ENCODE data around the gene FOXE3. TPM values are rescaled to one million over a fixed set of nuclear protein-coding genes. Genes with fewer than 3 reads are reported as not detected.

FOXE3 gene
- total RNA-seq, 1 experiment from 2014 or later = 0.20 TPM

- POLR2A ChIA-PET = interaction anchor here (0.9 kb wide), 1 partner anchor 11 kb away, joined by 4 read pairs; the partner anchor contains the start of gene FOXD2
- Histone ChIP-seq H3K27ac (ENCODE audit: low read depth, low read length) (no peak overlapping the region), H3K27me3 (ENCODE audit: insufficient read depth, low read length) (peaks cover 14% of the 10 kb centered on the region; the same call in 1 of the 2 replicates)
Observed at GRCh38 chr1:47448462-47449222, 32.6 kb downstream of the FOXE3 start.

DNA sequence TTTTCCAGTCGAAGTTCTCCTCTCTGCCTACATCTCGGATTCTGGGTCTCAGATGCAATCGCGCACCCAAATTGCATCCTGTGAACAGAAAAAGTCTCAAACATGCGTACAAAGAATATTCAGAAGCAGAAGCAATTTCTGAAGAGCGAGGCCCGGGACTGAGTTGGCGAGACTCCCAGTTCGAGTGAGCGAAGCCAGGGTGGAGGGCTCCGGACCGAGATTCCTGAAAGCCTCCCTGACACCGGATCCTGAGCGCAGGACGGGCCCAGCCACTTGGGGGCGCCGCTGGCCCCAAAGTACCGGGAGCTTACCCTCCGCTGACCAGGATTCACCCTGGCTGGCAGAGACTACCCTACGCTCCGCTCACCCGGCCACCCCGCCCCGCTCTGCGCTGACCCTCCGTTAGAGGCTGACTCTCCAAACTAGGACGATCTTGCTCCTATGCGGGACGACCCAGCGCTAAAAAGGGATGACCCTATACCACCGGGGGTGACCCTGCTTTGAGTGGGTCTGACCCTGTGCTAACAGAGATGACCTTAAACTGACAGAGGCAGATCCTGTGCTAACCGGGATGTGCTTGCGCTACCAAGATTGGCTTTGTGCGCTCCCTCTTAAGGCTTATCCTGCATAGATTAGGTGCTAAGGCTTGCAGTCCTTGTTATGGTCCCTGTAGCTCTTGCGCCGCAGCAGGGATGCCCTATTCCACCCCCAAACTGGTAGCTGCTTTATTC, 33.9 kb downstream of the FOXE3 start:
- peaks cover 14% of the 10 kb centered on the region; the same call in 1 of the 2 replicates for H3K27me3 ChIP-seq (ENCODE audit: insufficient read depth, low read length)
- H3K9ac ChIP-seq (ENCODE audit: low read length) = no peak overlapping the region
- H3K36me3 ChIP-seq (ENCODE audit: control insufficient read depth in 1 of 2, insufficient read depth in 2 of 2, low read length in 2 of 2) = no peaks in the 10 kb centered on the region
- no peaks in the 10 kb centered on the region for H3K4me1 ChIP-seq (ENCODE audit: control insufficient read depth in 1 of 2, insufficient read depth in 2 of 2, low read length in 2 of 2)
- H3K4me2 ChIP-seq (ENCODE audit: low read length) = no peak overlapping the region
- no peaks in the 10 kb centered on the region for H3K9me3 ChIP-seq (ENCODE audit: control insufficient read depth in 1 of 2, insufficient read depth in 1 of 2, low read depth in 1 of 2, low read length in 2 of 2)
- no peak overlapping the region for H3K4me3 ChIP-seq (replicated peaks in 1 of 2; ENCODE audit: low read depth in 1 of 2, low read length in 2 of 2)
- H2AFZ ChIP-seq (ENCODE audit: low read depth, low read length, poor library complexity, severe bottlenecking) = no peak overlapping the region
- no peaks in the 10 kb centered on the region for H4K20me1 ChIP-seq (ENCODE audit: insufficient read depth)
- no peaks in the 10 kb centered on the region for H3K79me2 ChIP-seq (ENCODE audit: insufficient read depth, low read length)
- ATAC-seq = peak; percentile 93
- TF ChIP-seq REST (IDR thresholded peaks at IDR 0.05; ENCODE audit: low read depth) (no peak), TCF7L2 (IDR thresholded peaks at IDR 0.05; ENCODE audit: borderline replicate concordance, extremely low read depth, insufficient read depth, insufficient read length) (no peak), EZH2 (IDR thresholded peaks at IDR 0.05) (no peak), RAD21 (IDR thresholded peaks at IDR 0.05; ENCODE audit: low read depth) (peak; percentile 68)
- TF ChIP-seq, protein P1, sequence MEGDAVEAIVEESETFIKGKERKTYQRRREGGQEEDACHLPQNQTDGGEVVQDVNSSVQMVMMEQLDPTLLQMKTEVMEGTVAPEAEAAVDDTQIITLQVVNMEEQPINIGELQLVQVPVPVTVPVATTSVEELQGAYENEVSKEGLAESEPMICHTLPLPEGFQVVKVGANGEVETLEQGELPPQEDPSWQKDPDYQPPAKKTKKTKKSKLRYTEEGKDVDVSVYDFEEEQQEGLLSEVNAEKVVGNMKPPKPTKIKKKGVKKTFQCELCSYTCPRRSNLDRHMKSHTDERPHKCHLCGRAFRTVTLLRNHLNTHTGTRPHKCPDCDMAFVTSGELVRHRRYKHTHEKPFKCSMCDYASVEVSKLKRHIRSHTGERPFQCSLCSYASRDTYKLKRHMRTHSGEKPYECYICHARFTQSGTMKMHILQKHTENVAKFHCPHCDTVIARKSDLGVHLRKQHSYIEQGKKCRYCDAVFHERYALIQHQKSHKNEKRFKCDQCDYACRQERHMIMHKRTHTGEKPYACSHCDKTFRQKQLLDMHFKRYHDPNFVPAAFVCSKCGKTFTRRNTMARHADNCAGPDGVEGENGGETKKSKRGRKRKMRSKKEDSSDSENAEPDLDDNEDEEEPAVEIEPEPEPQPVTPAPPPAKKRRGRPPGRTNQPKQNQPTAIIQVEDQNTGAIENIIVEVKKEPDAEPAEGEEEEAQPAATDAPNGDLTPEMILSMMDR (IDR thresholded peaks at IDR 0.05 in 2 of 3, conservative IDR thresholded peaks at IDR 0.05 in 1 of 3; ENCODE audit: borderline replicate concordance in 1 of 3, insufficient read depth in 1 of 3, low read depth in 2 of 3, low read length in 2 of 3) = peak; percentile 62 to 86 (median 63)
- TF ChIP-seq, protein P2, sequence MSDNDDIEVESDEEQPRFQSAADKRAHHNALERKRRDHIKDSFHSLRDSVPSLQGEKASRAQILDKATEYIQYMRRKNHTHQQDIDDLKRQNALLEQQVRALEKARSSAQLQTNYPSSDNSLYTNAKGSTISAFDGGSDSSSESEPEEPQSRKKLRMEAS (IDR thresholded peaks at IDR 0.05) = no peak
- no peak for DNase-seq (ENCODE audit: low read depth, low spot score)
- intact Hi-C loops (cut with micrococcal nuclease) = loop anchor here (1.0 kb wide), 1 partner anchor 174 kb away; no protein-coding TSS in a partner anchor
- ChIA-PET CTCF (interaction anchor here (0.7 to 4.6 kb wide), 11 partner anchors 9 to 276 kb away, joined by 3 to 43 read pairs (median 4); partner anchors contain the start of gene FOXD2), RAD21 (ENCODE audit: low non-redundant PET in 1 of 2, low total read pairs in 2 of 2, uncharacterized antibody in 2 of 2, unreplicated experiment in 2 of 2) (interaction anchor here (0.7 to 1.5 kb wide), 2 partner anchors 276 kb away, joined by 4 read pairs; no protein-coding TSS in a partner anchor), POLR2A (no interaction called here)
- no peaks in the 10 kb centered on the region for H3K9me2 ChIP-seq (ENCODE audit: insufficient read depth)
- no peak overlapping the region for H3K27ac ChIP-seq (ENCODE audit: low read depth, low read length)
- no TSS peak for BruUV-seq (replicated peaks)

More at GRCh38 chr1:47448462-47449222, 32.6 kb downstream of the FOXE3 start:
- Histone ChIP-seq H3K4me3 (replicated peaks in 1 of 2; ENCODE audit: low read depth in 1 of 2, low read length in 2 of 2) (no peak overlapping the region), H4K20me1 (ENCODE audit: insufficient read depth) (no peaks in the 10 kb centered on the region), H3K4me1 (ENCODE audit: control insufficient read depth in 1 of 2, insufficient read depth in 2 of 2, low read length in 2 of 2) (no peaks in the 10 kb centered on the region), H3K9me3 (ENCODE audit: control insufficient read depth in 1 of 2, insufficient read depth in 1 of 2, low read depth in 1 of 2, low read length in 2 of 2) (no peaks in the 10 kb centered on the region), H3K36me3 (ENCODE audit: control insufficient read depth in 1 of 2, insufficient read depth in 2 of 2, low read length in 2 of 2) (no peaks in the 10 kb centered on the region), H3K4me2 (ENCODE audit: low read length) (no peak overlapping the region), H3K9ac (ENCODE audit: low read length) (no peak overlapping the region), H3K9me2 (ENCODE audit: insufficient read depth) (no peaks in the 10 kb centered on the region), H3K79me2 (ENCODE audit: insufficient read depth, low read length) (no peaks in the 10 kb centered on the region), H2AFZ (ENCODE audit: low read depth, low read length, poor library complexity, severe bottlenecking) (no peak overlapping the region)
- CTCF ChIA-PET = interaction anchor here (0.7 to 4.6 kb wide), 6 partner anchors 12 to 278 kb away, joined by 3 to 43 read pairs (median 5); partner anchors contain the start of gene FOXD2
- ATAC-seq = no peak
- intact Hi-C loops (cut with micrococcal nuclease) = no loop called here
- DNase-seq (ENCODE audit: low read depth, low spot score) = no peak
- no TSS peak for BruUV-seq (replicated peaks)
- RAD21 ChIA-PET (ENCODE audit: low non-redundant PET in 1 of 2, low total read pairs in 2 of 2, uncharacterized antibody in 2 of 2, unreplicated experiment in 2 of 2) = no interaction called here
- TF ChIP-seq YY1 (IDR thresholded peaks at IDR 0.05; ENCODE audit: extremely low read depth, insufficient replicate concordance, low read depth, low read length) (no peak), JUND (IDR thresholded peaks at IDR 0.05) (no peak), EZH2 (IDR thresholded peaks at IDR 0.05) (no peak), SRF (IDR thresholded peaks at IDR 0.05; ENCODE audit: low read depth) (no peak), ELF1 (IDR thresholded peaks at IDR 0.05; ENCODE audit: borderline replicate concordance, low read depth) (no peak), EGR1 (IDR thresholded peaks at IDR 0.05; ENCODE audit: low read depth) (no peak), CBX3 (IDR thresholded peaks at IDR 0.05; ENCODE audit: low read depth) (no peak)

Measured in HCT116 (cell line).